BJ (cell line): ENCODE data around the gene DGKQ. TPM values are rescaled to one million over a fixed set of nuclear protein-coding genes. Genes with fewer than 3 reads are reported as not detected.

Experiments
- CTCF ChIA-PET: fragments of 350-600 bp; formaldehyde crosslinking; extraction: SDS; loops from one replicate; lab custom pipeline; 2021; ENCODE audit warnings: antibody characterized with exemption, inconsistent platforms; lab: Yijun Ruan, JAX
- POLR2A ChIA-PET: fragments of 300-600 bp; sonication (Branson Sonifier 250); formaldehyde crosslinking; extraction: SDS; loops from one replicate; lab custom pipeline; 2021; ENCODE audit warnings: antibody characterized with exemption; lab: Charles Lee
- DNase-seq: peaks from one replicate; pipeline ENCODE4 v3.0.0-alpha.2; 2011; ENCODE audit warnings: low read depth
- H3K27me3 ChIP-seq: 2 replicates; pipeline ENCODE4 v1.6.0; 2011; ENCODE audit warnings: low read length; ENCODE audit not compliant: control insufficient read depth, insufficient read depth
- H3K36me3 ChIP-seq: 2 replicates; pipeline ENCODE4 v1.5.1; 2011; ENCODE audit warnings: low read length; ENCODE audit not compliant: control insufficient read depth, insufficient read depth
- H3K4me3 ChIP-seq: 2 replicates; pipeline ENCODE4 v1.5.1; 2011; ENCODE audit warnings: low read depth, mild to moderate bottlenecking, control low read depth, low read length
- polyA plus RNA-seq: library from polyadenylated mRNA; depleted of rRNA; stranded (reverse); fragments of >200 nt; gene quantifications from 2 replicates; pipeline ENCODE4 v1.2.3, GENCODE V29; 2011
- TF ChIP-seq, protein P1 (sequence below): IDR thresholded peaks from 2 replicates; pipeline ENCODE4 v1.5.1; 2011; ENCODE audit warnings: low read depth, mild to moderate bottlenecking, control low read depth, inconsistent platforms, low read length, moderate library complexity; ENCODE audit not compliant: insufficient read depth

Gene DGKQ
- polyA plus RNA-seq, 1 experiment, result 6.5 TPM

DNA sequence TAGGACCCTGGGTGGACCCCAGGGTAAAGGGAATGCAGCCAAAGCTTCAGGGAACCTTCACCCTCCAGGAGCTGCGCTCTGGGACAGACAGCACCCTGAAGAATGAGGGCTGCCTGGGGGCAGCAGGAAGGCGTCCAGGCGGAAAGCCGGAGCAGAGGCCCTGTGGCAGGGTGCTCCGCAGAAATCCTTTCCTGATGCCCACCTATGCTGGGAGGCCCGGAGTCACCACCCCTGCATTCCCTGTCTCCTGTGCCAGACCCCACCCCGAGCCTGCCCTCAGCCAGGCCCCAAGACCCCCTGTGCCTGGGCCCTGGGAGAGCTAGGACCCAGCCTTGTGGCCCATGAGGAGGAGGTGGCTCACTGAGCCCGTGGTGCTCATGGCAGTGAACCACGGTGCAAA is 1.3 kb upstream of the DGKQ start:
- POLR2A ChIA-PET, result no interaction called here
- Histone ChIP-seq H3K36me3 (peaks cover 2% of the 10 kb centered on the region; the same call in 1 of the 2 replicates), H3K27me3 (no peaks in the 10 kb centered on the region), H3K4me3 (no peak overlapping the region)
- CTCF ChIA-PET, result no interaction called here
- no peak for DNase-seq
- TF ChIP-seq, protein P1, sequence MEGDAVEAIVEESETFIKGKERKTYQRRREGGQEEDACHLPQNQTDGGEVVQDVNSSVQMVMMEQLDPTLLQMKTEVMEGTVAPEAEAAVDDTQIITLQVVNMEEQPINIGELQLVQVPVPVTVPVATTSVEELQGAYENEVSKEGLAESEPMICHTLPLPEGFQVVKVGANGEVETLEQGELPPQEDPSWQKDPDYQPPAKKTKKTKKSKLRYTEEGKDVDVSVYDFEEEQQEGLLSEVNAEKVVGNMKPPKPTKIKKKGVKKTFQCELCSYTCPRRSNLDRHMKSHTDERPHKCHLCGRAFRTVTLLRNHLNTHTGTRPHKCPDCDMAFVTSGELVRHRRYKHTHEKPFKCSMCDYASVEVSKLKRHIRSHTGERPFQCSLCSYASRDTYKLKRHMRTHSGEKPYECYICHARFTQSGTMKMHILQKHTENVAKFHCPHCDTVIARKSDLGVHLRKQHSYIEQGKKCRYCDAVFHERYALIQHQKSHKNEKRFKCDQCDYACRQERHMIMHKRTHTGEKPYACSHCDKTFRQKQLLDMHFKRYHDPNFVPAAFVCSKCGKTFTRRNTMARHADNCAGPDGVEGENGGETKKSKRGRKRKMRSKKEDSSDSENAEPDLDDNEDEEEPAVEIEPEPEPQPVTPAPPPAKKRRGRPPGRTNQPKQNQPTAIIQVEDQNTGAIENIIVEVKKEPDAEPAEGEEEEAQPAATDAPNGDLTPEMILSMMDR, result no peak

DNA sequence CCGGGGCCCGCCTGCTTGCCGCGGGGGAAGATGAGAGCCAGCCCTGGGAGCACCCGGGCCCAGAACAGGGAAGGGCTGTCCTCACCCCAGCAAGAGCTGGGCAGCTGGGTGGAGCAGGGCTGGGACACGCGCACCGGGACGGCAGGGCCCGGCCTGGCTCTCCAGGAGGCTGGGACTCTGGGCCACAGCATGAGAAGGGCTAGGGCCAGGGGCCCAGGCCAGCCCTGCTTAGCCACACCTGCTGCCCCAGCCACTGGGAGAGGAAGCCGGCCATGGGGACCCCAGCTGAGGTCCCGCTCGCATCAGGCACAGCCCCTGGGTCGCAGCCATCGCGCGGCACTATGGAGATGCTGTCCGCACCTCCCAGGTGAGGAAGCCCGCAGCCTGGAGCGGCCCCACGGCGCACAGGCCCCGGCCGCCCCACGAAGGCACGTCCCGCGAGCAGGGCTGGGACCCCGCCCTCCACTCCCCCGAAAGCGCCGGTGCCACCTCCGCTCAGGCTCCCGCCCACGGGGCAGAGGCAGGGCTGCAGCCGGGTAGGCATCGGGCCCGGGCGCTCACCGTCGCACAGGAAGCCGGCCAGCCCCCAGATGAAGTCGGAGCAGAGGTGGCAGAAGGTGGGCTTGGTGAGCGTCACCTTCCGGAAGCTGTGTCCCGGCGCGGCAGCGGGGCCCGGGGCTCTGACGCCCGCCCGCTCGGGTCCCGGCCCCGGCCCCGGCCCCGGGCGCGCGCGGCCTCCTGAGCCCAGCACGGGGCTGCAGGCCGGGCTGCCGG is 531 bp downstream of the DGKQ start:
- ChIA-PET CTCF (no interaction called here), POLR2A (no interaction called here)
- Histone ChIP-seq H3K36me3 (peaks cover 3% of the 10 kb centered on the region; the same call in 1 of the 2 replicates), H3K4me3 (peak overlapping the region; percentile 63), H3K27me3 (no peaks in the 10 kb centered on the region)
- TF ChIP-seq, protein P1, result no peak
- no peak for DNase-seq

DNA sequence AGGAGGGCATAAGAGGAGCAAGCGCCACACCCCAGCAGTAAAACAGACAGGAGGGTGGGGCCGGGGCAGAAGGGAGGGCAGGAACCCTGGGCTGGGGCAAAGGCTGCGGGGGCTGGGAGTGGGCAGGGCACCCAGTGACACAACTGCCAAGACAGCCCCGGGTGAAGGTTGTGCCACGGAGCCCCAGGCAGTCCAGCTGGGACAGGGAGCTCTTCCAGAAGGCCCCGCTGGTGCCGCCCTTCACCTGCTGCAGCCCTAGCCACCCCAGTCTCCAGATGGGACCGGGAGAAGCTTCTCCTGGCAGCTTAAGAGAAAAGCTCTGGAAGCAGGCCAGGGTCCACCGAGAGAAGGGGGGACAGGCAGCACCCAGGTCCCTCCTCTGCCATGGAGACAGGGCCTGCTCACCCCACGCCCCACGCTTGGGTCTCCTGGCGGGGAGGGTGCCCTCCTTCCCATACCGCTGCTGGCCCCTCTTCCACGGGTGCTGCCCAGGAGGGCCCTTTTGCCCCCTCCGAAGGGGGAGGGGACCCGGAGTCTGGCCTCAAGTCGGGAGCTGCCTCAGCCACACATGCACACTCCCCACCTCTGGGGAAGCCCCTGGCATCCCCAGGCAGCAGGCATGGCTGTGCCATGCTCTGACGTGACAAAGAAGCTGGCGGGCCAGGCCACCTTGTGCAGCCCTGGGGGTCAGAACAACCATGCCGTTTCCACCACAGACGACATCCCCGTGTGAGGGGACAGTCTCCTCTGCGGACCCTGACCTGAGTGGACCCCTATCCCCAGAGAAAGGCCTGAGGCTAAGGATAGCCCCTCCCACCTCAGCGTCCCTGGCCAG is 1.5 kb downstream of the DGKQ start:
- DNase-seq, result no peak
- ChIA-PET CTCF (no interaction called here), POLR2A (no interaction called here)
- TF ChIP-seq, protein P1, result no peak
- H3K27me3 ChIP-seq, result no peaks in the 10 kb centered on the region
- peak overlapping the region; percentile 63 for H3K4me3 ChIP-seq
- H3K36me3 ChIP-seq, result peaks cover 4% of the 10 kb centered on the region

DNA sequence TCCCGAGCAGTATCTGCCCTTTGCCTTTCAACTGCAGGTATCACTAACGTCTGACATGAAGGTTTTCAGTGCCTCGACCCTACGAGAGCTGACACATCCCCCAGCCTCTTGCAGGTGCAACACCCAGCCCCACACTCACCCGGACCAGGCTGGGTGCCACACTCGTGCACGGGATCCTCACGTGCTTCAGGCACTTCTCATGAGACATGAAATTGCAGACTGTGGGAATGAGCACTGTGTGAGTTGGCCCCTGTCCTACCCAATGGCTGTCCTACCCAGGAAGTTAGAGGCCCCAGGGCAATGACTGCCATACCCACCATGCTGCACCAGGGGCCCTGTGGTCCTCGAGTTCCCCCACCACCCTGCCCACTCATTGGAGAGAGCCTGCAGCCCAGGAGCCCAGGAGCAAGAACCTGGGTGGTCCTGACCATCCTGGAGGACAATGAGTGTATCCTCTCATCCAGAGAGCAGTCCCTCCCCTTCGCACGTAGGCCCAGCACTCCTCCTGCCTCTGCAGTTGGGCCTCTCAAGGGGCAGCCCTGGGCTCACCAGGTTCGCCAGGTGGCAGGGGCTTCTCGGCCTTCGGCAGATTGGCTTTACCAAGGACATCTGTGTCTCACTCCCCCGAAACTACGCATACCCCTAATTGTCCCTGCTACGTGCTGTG is 2.4 kb downstream of the DGKQ start:
- H3K36me3 ChIP-seq, result peaks cover 11% of the 10 kb centered on the region
- CTCF ChIA-PET, result no interaction called here
- POLR2A ChIA-PET, result no interaction called here
- no peak for DNase-seq
- H3K4me3 ChIP-seq, result no peak overlapping the region
- TF ChIP-seq, protein P1, result no peak
- no peaks in the 10 kb centered on the region for H3K27me3 ChIP-seq
